GM12878 (cell line): ENCODE results near the gene DIS3L2. TPM values are rescaled to one million over a fixed set of nuclear protein-coding genes. Genes with fewer than 3 reads are reported as not detected.

Source experiments
- ATAC-seq: fragments of 200-7000 bp; cut with Tn5 transposase; 3 replicates; pipeline ENCODE4 v1.9.1; 2020; ENCODE audit warnings: mild to moderate bottlenecking, moderate library complexity
- BruUV-seq: library from RNA; stranded (reverse); fragments of 400-500 nt; replicated peaks from 2 replicates; lab custom pipeline; 2021; lab: Mats Ljungman, UMichigan
- CTCF ChIA-PET: fragments of 300-600 bp; sonication (Branson Sonifier 250); formaldehyde crosslinking; extraction: SDS; loops from one replicate; lab custom pipeline; 2021; ENCODE audit warnings: inconsistent platforms; lab: Yijun Ruan, JAX
- POLR2A ChIA-PET: fragments of 350-600 bp; formaldehyde crosslinking; extraction: SDS; loops from one replicate; lab custom pipeline; 2021; ENCODE audit warnings: inconsistent platforms; lab: Charles Lee
- RAD21 ChIA-PET: fragments of 300-600 bp; sonication (Branson Sonifier 250); formaldehyde crosslinking; loops from one replicate; lab custom pipeline; 2023; ENCODE audit warnings: antibody characterized with exemption; ENCODE audit not compliant: unreplicated experiment; lab: Charles Lee
- SMC1A ChIA-PET: fragments of 300-600 bp; sonication (Branson Sonifier 250); formaldehyde crosslinking; loops from one replicate; lab custom pipeline; 2023; ENCODE audit not compliant: unreplicated experiment, uncharacterized antibody; lab: Charles Lee
- DNase-seq: peaks from one replicate; pipeline ENCODE4 v3.0.0-alpha.2; 2011; ENCODE audit warnings: low read depth, low spot score
- FAIRE-seq: peaks from 3 replicates; lab custom pipeline; 2011; peaks lifted over from hg19 to GRCh38; lab: Jason Lieb, UNC
- H2AFZ ChIP-seq: 2 replicates; pipeline ENCODE4 v1.6.0; 2011; ENCODE audit warnings: low read depth, low read length, control low read depth; ENCODE audit not compliant: control insufficient read depth
- H3K27ac ChIP-seq: 2 replicates; pipeline ENCODE4 v1.5.1; 2011; ENCODE audit warnings: control low read depth; ENCODE audit not compliant: control insufficient read depth, insufficient read depth
- H3K27me3 ChIP-seq, 2 experiments: replicated peaks in 1 of 2; 2 replicates each; pipeline versions ENCODE4 v1.6.0 to v1.6.1; 2011; ENCODE audit warnings: low read length in 1 of 2; ENCODE audit not compliant: control insufficient read depth in 2 of 2, insufficient read depth in 2 of 2
- H3K36me3 ChIP-seq, 2 experiments: 2 replicates each; pipeline ENCODE4 v1.5.1; 2011; ENCODE audit warnings: low read length in 1 of 2; ENCODE audit not compliant: control insufficient read depth in 2 of 2, insufficient read depth in 2 of 2
- H3K4me1 ChIP-seq: 2 replicates; pipeline ENCODE4 v1.6.1; 2011; ENCODE audit warnings: mild to moderate bottlenecking, low read length, moderate library complexity, mixed read lengths; ENCODE audit not compliant: control insufficient read depth, insufficient read depth
- H3K4me2 ChIP-seq: 2 replicates; pipeline ENCODE4 v1.6.0; 2011; ENCODE audit warnings: control low read depth; ENCODE audit not compliant: control insufficient read depth, insufficient read depth
- H3K4me3 ChIP-seq: fragments of 200-600 bp; sonication (generic); 2 replicates; pipeline ENCODE4 v1.5.1; 2016
- H3K79me2 ChIP-seq: 2 replicates; pipeline ENCODE4 v1.6.0; 2011; ENCODE audit warnings: low read length; ENCODE audit not compliant: control insufficient read depth, insufficient read depth
- H3K9ac ChIP-seq: 2 replicates; pipeline ENCODE4 v1.8.0; 2011; ENCODE audit warnings: low read length, control low read depth, mixed read lengths; ENCODE audit not compliant: control insufficient read depth, insufficient read depth
- H3K9me3 ChIP-seq: replicated peaks from 3 replicates; pipeline ENCODE4 v1.5.1; 2011; ENCODE audit warnings: mild to moderate bottlenecking, low read length; ENCODE audit not compliant: control insufficient read depth, insufficient read depth
- H4K20me1 ChIP-seq: 2 replicates; pipeline ENCODE4 v1.6.0; 2011; ENCODE audit not compliant: control insufficient read depth, insufficient read depth
- DPF2 ChIP-seq: fragments of 450-650 bp; IDR thresholded peaks from 2 replicates; pipeline ENCODE4 v1.6.1; 2017; ENCODE audit warnings: mild to moderate bottlenecking
- RELB ChIP-seq: fragments of 450-650 bp; IDR thresholded peaks from 2 replicates; pipeline ENCODE4 v1.6.1; 2017; ENCODE audit warnings: low read depth, mild to moderate bottlenecking, moderate library complexity
- SMAD1 ChIP-seq: fragments of 450-650 bp; IDR thresholded peaks from 2 replicates; pipeline ENCODE4 v1.6.1; 2018; ENCODE audit warnings: mild to moderate bottlenecking, low read depth; ENCODE audit not compliant: partially characterized antibody
- STAT1 ChIP-seq: fragments of 450-650 bp; conservative IDR thresholded peaks from 2 replicates; pipeline ENCODE4 v1.6.1; 2014; ENCODE audit warnings: antibody characterized with exemption, mild to moderate bottlenecking
- YY1 ChIP-seq: IDR thresholded peaks from 2 replicates; pipeline ENCODE4 v1.6.1; 2011; ENCODE audit warnings: low read depth, mild to moderate bottlenecking, low read length
- in situ Hi-C: fragments of 300-500 bp; cut with MboI; formaldehyde crosslinking; loops from 9 replicates; pipeline ENCODE4 v1.14.3; 2018; ENCODE audit warnings: mixed read lengths
- intact Hi-C: fragments of 100-400 bp; cut with micrococcal nuclease; formaldehyde crosslinking; loops from one replicate; pipeline ENCODE4 v1.14.2; 2022; ENCODE audit not compliant: unreplicated experiment
- polyA plus RNA-seq, 11 experiments: library from polyadenylated mRNA; depleted of rRNA in 4 of 11; unstranded in 6 of 11; stranded (reverse) in 5 of 11; fragments of >200 nt; fragmentation: Nextera tagmentation in 4 of 11; fragmentation: Illumina TruSeq in 1 of 11; extraction: Ambion mirVana in 4 of 11; extraction: Trizol in 1 of 11; gene quantifications; 1 replicate in 1 of 11; 2 replicates in 10 of 11; pipeline versions ENCODE4 v1.2.1 to v1.2.3, GENCODE V29; 2011 to 2016; ENCODE audit warnings: inconsistent platforms in 2 of 11, missing spikeins in 2 of 11, low read depth in 1 of 11
- total RNA-seq, 4 experiments: library from RNA; depleted of rRNA in 3 of 4; stranded (reverse); fragments of >200 nt in 3 of 4; fragmentation: Illumina TruSeq in 1 of 4; extraction: Trizol in 1 of 4; gene quantifications; 2 replicates each; pipeline versions ENCODE4 v1.2.1 to v1.2.3, GENCODE V29; 2013 to 2021
- TF ChIP-seq, protein P1 (sequence below): fragments of 450-650 bp; formaldehyde crosslinking; IDR thresholded peaks from 2 replicates; pipeline ENCODE4 v1.4.0; 2020; ENCODE audit warnings: mild to moderate bottlenecking, moderate library complexity

DIS3L2 gene
- total and polyA plus RNA-seq, 10 of the 15 experiments (the other 5 are each of a cell fraction or from before 2014, with no cell fraction given) = 3.5 to 27.1 (median 16.0) TPM

GRCh38 chr2:232196802-232197201 lies 235.3 kb downstream of the DIS3L2 start:
- FAIRE-seq (no peak), ATAC-seq (no peak), DNase-seq (no peak)
- intact Hi-C loops = no loop called here
- in situ Hi-C loops = no loop called here
- Histone ChIP-seq H3K27ac (no peak overlapping the region), H3K36me3 (no peaks in the 10 kb centered on the region; a peak in 1 of 4 replicates), H3K4me2 (no peak overlapping the region), H3K4me3 (no peak overlapping the region), H2AFZ (no peak overlapping the region), H3K79me2 (no peaks in the 10 kb centered on the region), H4K20me1 (no peaks in the 10 kb centered on the region), H3K27me3 (no peaks in the 10 kb centered on the region), H3K9me3 (peaks cover 1% of the 10 kb centered on the region; the same call in 1 of the 3 replicates), H3K9ac (no peak overlapping the region), H3K4me1 (no peaks in the 10 kb centered on the region)
- ChIA-PET SMC1A (no interaction called here), RAD21 (no interaction called here), POLR2A (no interaction called here), CTCF (no interaction called here)
- BruUV-seq = no TSS peak
- TF ChIP-seq STAT1 = no peak
- TF ChIP-seq DPF2 = no peak
- TF ChIP-seq, protein P1, sequence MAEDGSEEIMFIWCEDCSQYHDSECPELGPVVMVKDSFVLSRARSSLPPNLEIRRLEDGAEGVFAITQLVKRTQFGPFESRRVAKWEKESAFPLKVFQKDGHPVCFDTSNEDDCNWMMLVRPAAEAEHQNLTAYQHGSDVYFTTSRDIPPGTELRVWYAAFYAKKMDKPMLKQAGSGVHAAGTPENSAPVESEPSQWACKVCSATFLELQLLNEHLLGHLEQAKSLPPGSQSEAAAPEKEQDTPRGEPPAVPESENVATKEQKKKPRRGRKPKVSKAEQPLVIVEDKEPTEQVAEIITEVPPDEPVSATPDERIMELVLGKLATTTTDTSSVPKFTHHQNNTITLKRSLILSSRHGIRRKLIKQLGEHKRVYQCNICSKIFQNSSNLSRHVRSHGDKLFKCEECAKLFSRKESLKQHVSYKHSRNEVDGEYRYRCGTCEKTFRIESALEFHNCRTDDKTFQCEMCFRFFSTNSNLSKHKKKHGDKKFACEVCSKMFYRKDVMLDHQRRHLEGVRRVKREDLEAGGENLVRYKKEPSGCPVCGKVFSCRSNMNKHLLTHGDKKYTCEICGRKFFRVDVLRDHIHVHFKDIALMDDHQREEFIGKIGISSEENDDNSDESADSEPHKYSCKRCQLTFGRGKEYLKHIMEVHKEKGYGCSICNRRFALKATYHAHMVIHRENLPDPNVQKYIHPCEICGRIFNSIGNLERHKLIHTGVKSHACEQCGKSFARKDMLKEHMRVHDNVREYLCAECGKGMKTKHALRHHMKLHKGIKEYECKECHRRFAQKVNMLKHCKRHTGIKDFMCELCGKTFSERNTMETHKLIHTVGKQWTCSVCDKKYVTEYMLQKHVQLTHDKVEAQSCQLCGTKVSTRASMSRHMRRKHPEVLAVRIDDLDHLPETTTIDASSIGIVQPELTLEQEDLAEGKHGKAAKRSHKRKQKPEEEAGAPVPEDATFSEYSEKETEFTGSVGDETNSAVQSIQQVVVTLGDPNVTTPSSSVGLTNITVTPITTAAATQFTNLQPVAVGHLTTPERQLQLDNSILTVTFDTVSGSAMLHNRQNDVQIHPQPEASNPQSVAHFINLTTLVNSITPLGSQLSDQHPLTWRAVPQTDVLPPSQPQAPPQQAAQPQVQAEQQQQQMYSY (CRISPR knock-in tag) = no peak
- no peak for TF ChIP-seq YY1
- TF ChIP-seq RELB = no peak
- no peak for TF ChIP-seq SMAD1
